Stimulated activated naive CD8-positive, alpha-beta T cell treated with anti-CD3 and anti-CD28 coated beads, Interleukin-15, Interleukin-2, amounts not matched to agents 100 ng/mL and 50 ng/mL, for 24 hours (primary cell): Measurements from ENCODE around the gene SSR1.
A peak's percentile ranks its signal among the peaks of the same experiment; 100 is the strongest.
"Not testable (repeated sequence)": the region's sequence is repeated elsewhere in the genome, so short reads cannot be mapped to it uniquely, and the experiment has no call there.

ENCODE experiments used
- H3K27ac Mint-ChIP-seq: one replicate; pipeline ENCODE4 v1.8.0; 2021; ENCODE audit warnings: mild to moderate bottlenecking, mixed read lengths
- H3K27me3 Mint-ChIP-seq: one replicate; pipeline ENCODE4 v1.8.0; 2021; ENCODE audit warnings: mixed read lengths
- H3K36me3 Mint-ChIP-seq: one replicate; pipeline ENCODE4 v1.8.0; 2021; ENCODE audit warnings: low read depth, mixed read lengths
- H3K4me1 Mint-ChIP-seq: one replicate; pipeline ENCODE4 v1.8.0; 2021; ENCODE audit warnings: low read depth, mixed read lengths
- H3K4me3 Mint-ChIP-seq: one replicate; pipeline ENCODE4 v1.8.0; 2021; ENCODE audit warnings: mild to moderate bottlenecking, mixed read lengths
- H3K9me3 Mint-ChIP-seq: one replicate; pipeline ENCODE4 v1.8.0; 2021; ENCODE audit warnings: mixed read lengths

SSR1 gene

GRCh38 chr6:7273709-7274108, 39.3 kb downstream of the SSR1 start:
- H3K27me3 Mint-ChIP-seq: no peaks in the 10 kb centered on the region
- H3K4me3 Mint-ChIP-seq: no peak overlapping the region
- H3K36me3 Mint-ChIP-seq: no peaks in the 10 kb centered on the region
- H3K9me3 Mint-ChIP-seq: no peaks in the 10 kb centered on the region
- peaks cover 6% of the 10 kb centered on the region for H3K4me1 Mint-ChIP-seq
- H3K27ac Mint-ChIP-seq: peak overlapping the region; percentile 43

- H3K4me1 Mint-ChIP-seq: no peaks in the 10 kb centered on the region
- peaks cover 3% of the 10 kb centered on the region for H3K27me3 Mint-ChIP-seq
- H3K4me3 Mint-ChIP-seq: no peak overlapping the region
- no peak overlapping the region for H3K27ac Mint-ChIP-seq
- no peaks in the 10 kb centered on the region for H3K36me3 Mint-ChIP-seq
- H3K9me3 Mint-ChIP-seq: no peaks in the 10 kb centered on the region
These were observed 41.8 kb downstream of the SSR1 start for GRCh38 chr6:7271205-7271534.

- H3K9me3 Mint-ChIP-seq: no peaks in the 10 kb centered on the region
- H3K27ac Mint-ChIP-seq: no peak overlapping the region
- no peak overlapping the region for H3K4me3 Mint-ChIP-seq
- no peaks in the 10 kb centered on the region for H3K4me1 Mint-ChIP-seq
- no peaks in the 10 kb centered on the region for H3K36me3 Mint-ChIP-seq
- H3K27me3 Mint-ChIP-seq: peaks cover 3% of the 10 kb centered on the region
These were observed 42.4 kb downstream of the SSR1 start for GRCh38 chr6:7270320-7271204.

GRCh38 chr6:7269816-7270215, 43.2 kb downstream of the SSR1 start:
- Mint-ChIP-seq H3K4me1 (no peaks in the 10 kb centered on the region), H3K27ac (no peak overlapping the region), H3K36me3 (no peaks in the 10 kb centered on the region), H3K9me3 (no peaks in the 10 kb centered on the region), H3K4me3 (no peak overlapping the region), H3K27me3 (peaks cover 3% of the 10 kb centered on the region)

- H3K27ac Mint-ChIP-seq: no peak overlapping the region
- no peaks in the 10 kb centered on the region for H3K36me3 Mint-ChIP-seq
- peaks cover 3% of the 10 kb centered on the region for H3K27me3 Mint-ChIP-seq
- no peaks in the 10 kb centered on the region for H3K4me1 Mint-ChIP-seq
- no peak overlapping the region for H3K4me3 Mint-ChIP-seq
- H3K9me3 Mint-ChIP-seq: no peaks in the 10 kb centered on the region
These were observed 44.0 kb downstream of the SSR1 start for GRCh38 chr6:7268816-7269555.

GRCh38 chr6:7268362-7268761, 44.6 kb downstream of the SSR1 start:
- no peaks in the 10 kb centered on the region for H3K4me1 Mint-ChIP-seq
- no peak overlapping the region for H3K27ac Mint-ChIP-seq
- no peaks in the 10 kb centered on the region for H3K36me3 Mint-ChIP-seq

GRCh38 chr6:7267466-7268091, 45.4 kb downstream of the SSR1 start:
- Mint-ChIP-seq H3K4me3 (no peak overlapping the region), H3K36me3 (no peaks in the 10 kb centered on the region), H3K9me3 (no peaks in the 10 kb centered on the region), H3K4me1 (no peaks in the 10 kb centered on the region), H3K27me3 (peaks cover 3% of the 10 kb centered on the region), H3K27ac (no peak overlapping the region)

More at GRCh38 chr6:7268362-7268761, 44.6 kb downstream of the SSR1 start:
- peaks cover 3% of the 10 kb centered on the region for H3K27me3 Mint-ChIP-seq
- H3K9me3 Mint-ChIP-seq: no peaks in the 10 kb centered on the region
- no peak overlapping the region for H3K4me3 Mint-ChIP-seq

GRCh38 chr6:7267071-7267465, 45.9 kb downstream of the SSR1 start:
- Mint-ChIP-seq H3K27ac (no peak overlapping the region), H3K4me3 (no peak overlapping the region), H3K9me3 (no peaks in the 10 kb centered on the region), H3K27me3 (peaks cover 7% of the 10 kb centered on the region), H3K4me1 (peaks cover 3% of the 10 kb centered on the region), H3K36me3 (no peaks in the 10 kb centered on the region)

GRCh38 chr6:7265385-7265726, 47.6 kb downstream of the SSR1 start:
- not testable (repeated sequence) for H3K9me3 Mint-ChIP-seq, H3K36me3 Mint-ChIP-seq, H3K4me3 Mint-ChIP-seq, H3K27ac Mint-ChIP-seq
- H3K4me1 Mint-ChIP-seq: peaks cover 20% of the 10 kb centered on the region
- peaks cover 16% of the 10 kb centered on the region for H3K27me3 Mint-ChIP-seq

- no peak overlapping the region for H3K27ac Mint-ChIP-seq
- H3K4me1 Mint-ChIP-seq: peaks cover 22% of the 10 kb centered on the region
These were observed 48.2 kb downstream of the SSR1 start for GRCh38 chr6:7264686-7265384.

GRCh38 chr6:7264041-7264440, 49.0 kb downstream of the SSR1 start:
- Mint-ChIP-seq H3K36me3 (no peaks in the 10 kb centered on the region), H3K27me3 (peaks cover 27% of the 10 kb centered on the region), H3K9me3 (no peaks in the 10 kb centered on the region), H3K27ac (no peak overlapping the region), H3K4me3 (no peak overlapping the region), H3K4me1 (peaks cover 22% of the 10 kb centered on the region)

More at GRCh38 chr6:7264686-7265384, 48.2 kb downstream of the SSR1 start:
- Mint-ChIP-seq H3K36me3 (no peaks in the 10 kb centered on the region), H3K27me3 (peaks cover 19% of the 10 kb centered on the region), H3K9me3 (no peaks in the 10 kb centered on the region), H3K4me3 (no peak overlapping the region)

GRCh38 chr6:7263519-7263805, 49.5 kb downstream of the SSR1 start:
- Mint-ChIP-seq H3K27me3 (peaks cover 30% of the 10 kb centered on the region), H3K4me1 (peaks cover 22% of the 10 kb centered on the region)
- H3K27ac Mint-ChIP-seq, H3K36me3 Mint-ChIP-seq, H3K9me3 Mint-ChIP-seq, H3K4me3 Mint-ChIP-seq: not testable (repeated sequence)

- Mint-ChIP-seq H3K36me3 (no peaks in the 10 kb centered on the region), H3K9me3 (no peaks in the 10 kb centered on the region), H3K27me3 (peaks cover 30% of the 10 kb centered on the region), H3K4me1 (peaks cover 22% of the 10 kb centered on the region), H3K4me3 (no peak overlapping the region), H3K27ac (no peak overlapping the region)
These were observed 50.1 kb downstream of the SSR1 start for GRCh38 chr6:7262746-7263518.

- peaks cover 22% of the 10 kb centered on the region for H3K4me1 Mint-ChIP-seq
- peak overlapping the region; percentile 84 for H3K4me3 Mint-ChIP-seq
- no peak overlapping the region for H3K27ac Mint-ChIP-seq
- peaks cover 30% of the 10 kb centered on the region for H3K27me3 Mint-ChIP-seq
- no peaks in the 10 kb centered on the region for H3K9me3 Mint-ChIP-seq
- no peaks in the 10 kb centered on the region for H3K36me3 Mint-ChIP-seq
These were observed 51.0 kb downstream of the SSR1 start for GRCh38 chr6:7261852-7262461.
